Testis (tissue), 2 donors: Measurements from ENCODE around the gene OR1L8.

Experiments used
- CTCF ChIP-seq, 3 experiments: fragments of 450-650 bp in 2 of 3; fragments of 200-600 bp in 1 of 3; sonication (generic) in 1 of 3; IDR thresholded peaks; one replicate each; pipeline ENCODE4 v1.5.1; 2016 to 2019; ENCODE audit warnings: antibody characterized with exemption in 3 of 3, mild to moderate bottlenecking in 2 of 3, moderate library complexity in 1 of 3
- POLR2A ChIP-seq: fragments of 450-650 bp; IDR thresholded peaks from one replicate; pipeline ENCODE4 v1.6.1; 2017; ENCODE audit warnings: antibody characterized with exemption, mild to moderate bottlenecking, moderate library complexity

DNA sequence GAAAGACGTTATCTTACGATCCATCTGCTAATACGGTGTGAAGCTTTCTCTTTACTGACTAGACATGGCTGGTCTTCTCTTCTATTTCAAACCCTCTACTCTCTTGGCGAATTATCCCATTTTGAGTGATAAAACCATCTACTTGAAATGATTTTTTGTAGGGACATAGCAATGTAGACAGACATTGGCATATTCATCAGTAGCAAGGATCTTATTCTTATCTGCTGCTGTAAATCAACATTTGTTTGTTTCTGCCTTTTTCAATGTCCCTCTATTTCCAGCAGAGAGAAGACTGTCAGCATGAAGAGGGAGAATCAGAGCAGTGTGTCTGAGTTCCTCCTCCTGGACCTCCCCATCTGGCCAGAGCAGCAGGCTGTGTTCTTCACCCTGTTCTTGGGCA, 64.3 kb downstream of the OR1L8 start, which contains the start of gene OR1J4:
- TF ChIP-seq CTCF (IDR thresholded peaks at IDR 0.05) (no peak), POLR2A (no peak)
